ENCODE results near the gene C11orf24. TPM values are rescaled to one million over a fixed set of nuclear protein-coding genes. Genes with fewer than 3 reads are reported as not detected.

Gene C11orf24
- total and polyA plus RNA-seq, 12 donors = 8.8 to 46.5 (median 26.8) TPM

DNA sequence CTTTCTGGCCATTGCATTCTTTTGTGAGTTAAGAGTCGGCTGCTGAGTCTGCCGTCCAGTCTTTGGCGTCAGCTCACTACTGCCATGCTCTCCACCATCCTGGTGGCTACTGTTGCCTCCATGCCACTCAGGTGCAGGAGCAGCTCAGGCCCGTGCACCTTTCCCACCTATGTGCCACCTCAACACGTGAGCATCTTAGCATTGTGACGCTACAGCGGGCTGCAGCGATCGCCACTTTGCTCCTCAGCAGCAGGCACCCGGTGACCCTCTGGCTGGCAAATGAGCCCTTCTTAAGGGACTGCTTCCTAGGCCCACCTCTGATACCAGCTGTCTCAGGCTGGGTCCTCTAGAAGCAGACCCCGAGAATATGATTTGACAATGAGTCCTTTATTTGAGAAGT, 47.2 kb downstream of the C11orf24 start:
- no peak for TF ChIP-seq POLR2A (IDR thresholded peaks at IDR 0.05)
- TF ChIP-seq, protein P1, sequence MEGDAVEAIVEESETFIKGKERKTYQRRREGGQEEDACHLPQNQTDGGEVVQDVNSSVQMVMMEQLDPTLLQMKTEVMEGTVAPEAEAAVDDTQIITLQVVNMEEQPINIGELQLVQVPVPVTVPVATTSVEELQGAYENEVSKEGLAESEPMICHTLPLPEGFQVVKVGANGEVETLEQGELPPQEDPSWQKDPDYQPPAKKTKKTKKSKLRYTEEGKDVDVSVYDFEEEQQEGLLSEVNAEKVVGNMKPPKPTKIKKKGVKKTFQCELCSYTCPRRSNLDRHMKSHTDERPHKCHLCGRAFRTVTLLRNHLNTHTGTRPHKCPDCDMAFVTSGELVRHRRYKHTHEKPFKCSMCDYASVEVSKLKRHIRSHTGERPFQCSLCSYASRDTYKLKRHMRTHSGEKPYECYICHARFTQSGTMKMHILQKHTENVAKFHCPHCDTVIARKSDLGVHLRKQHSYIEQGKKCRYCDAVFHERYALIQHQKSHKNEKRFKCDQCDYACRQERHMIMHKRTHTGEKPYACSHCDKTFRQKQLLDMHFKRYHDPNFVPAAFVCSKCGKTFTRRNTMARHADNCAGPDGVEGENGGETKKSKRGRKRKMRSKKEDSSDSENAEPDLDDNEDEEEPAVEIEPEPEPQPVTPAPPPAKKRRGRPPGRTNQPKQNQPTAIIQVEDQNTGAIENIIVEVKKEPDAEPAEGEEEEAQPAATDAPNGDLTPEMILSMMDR (IDR thresholded peaks at IDR 0.05) = no peak
- WGBS, 4 donors = 86 to 90% (median 87%) methylated on average over 6 to 11 of the region's 11 CpGs
- H3K36me3 ChIP-seq (replicated peaks in 1 of 2) = no peaks in the 10 kb centered on the region
- no peaks in the 10 kb centered on the region for H3K4me1 ChIP-seq (replicated peaks in 1 of 2)
- no peaks in the 10 kb centered on the region for H3K9me3 ChIP-seq (replicated peaks in 1 of 3)
- H3K27ac ChIP-seq = no peak overlapping the region
- DNase-seq = no peak
- no peak overlapping the region for H3K4me3 ChIP-seq
- H3K27me3 ChIP-seq = no peaks in the 10 kb centered on the region
- intact Hi-C loops (cut with DNase I) = no loop called here

DNA sequence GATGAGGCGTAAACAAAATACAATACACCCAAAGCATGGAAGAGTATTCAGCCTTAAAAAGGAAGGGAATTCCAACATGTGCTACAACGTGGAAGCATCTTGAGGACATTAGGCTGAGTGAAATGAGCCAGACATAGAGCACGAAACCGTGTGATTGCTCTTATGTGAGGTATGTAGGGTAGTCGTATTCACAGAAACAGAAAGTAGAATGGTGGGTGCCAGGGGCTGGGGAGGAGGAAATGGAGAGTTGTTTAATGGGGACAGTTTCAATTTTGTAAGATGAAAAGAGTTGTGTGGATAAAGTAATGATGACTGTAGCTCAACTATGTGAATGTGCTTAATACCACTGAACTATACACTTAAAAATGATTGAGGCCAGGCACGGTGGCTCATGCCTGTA, 48.5 kb downstream of the C11orf24 start:
- Histone ChIP-seq H3K4me1 (replicated peaks in 1 of 2) (no peaks in the 10 kb centered on the region), H3K4me3 (no peak overlapping the region), H3K36me3 (replicated peaks in 1 of 2) (no peaks in the 10 kb centered on the region), H3K9me3 (replicated peaks in 1 of 3) (no peaks in the 10 kb centered on the region), H3K27ac (no peak overlapping the region), H3K27me3 (no peaks in the 10 kb centered on the region)
- DNase-seq = no peak
- intact Hi-C loops (cut with DNase I) = no loop called here
- TF ChIP-seq POLR2A (IDR thresholded peaks at IDR 0.05) = no peak
- TF ChIP-seq, protein P1 (IDR thresholded peaks at IDR 0.05) = no peak
- WGBS, 4 donors = 76 to 83% (median 79%) methylated on average over 6 of the region's 6 CpGs

DNA sequence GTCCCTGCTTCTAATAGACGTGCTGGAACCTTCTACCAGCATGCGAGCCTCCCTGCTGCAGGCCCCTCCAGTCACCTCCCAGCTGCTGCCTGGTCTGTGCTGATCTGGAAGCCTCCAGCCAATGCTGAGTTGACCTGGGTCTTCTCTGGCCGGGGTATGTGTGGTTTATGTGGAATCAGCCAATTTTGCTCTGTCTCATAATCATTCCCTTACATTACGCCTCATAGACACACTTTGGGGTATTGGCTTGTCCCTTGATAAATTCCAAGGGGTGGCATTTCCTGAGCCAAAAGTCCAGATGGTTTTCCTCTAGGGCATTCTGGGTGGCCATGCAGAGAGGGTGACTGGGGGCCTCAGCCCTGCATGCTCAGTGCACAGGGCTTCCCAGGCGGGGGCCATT, 50.4 kb downstream of the C11orf24 start:
- no peak for TF ChIP-seq POLR2A (IDR thresholded peaks at IDR 0.05)
- TF ChIP-seq, protein P1 (IDR thresholded peaks at IDR 0.05) = no peak
- H3K27me3 ChIP-seq = no peaks in the 10 kb centered on the region
- WGBS, 4 donors = 79 to 87% (median 82%) methylated on average over 4 to 5 of the region's 5 CpGs
- no peak overlapping the region for H3K27ac ChIP-seq
- no peaks in the 10 kb centered on the region for H3K36me3 ChIP-seq (replicated peaks in 1 of 2)
- no peak for DNase-seq
- no peaks in the 10 kb centered on the region for H3K4me1 ChIP-seq (replicated peaks in 1 of 2)
- no peak overlapping the region for H3K4me3 ChIP-seq
- intact Hi-C loops (cut with DNase I) = no loop called here
- H3K9me3 ChIP-seq (replicated peaks in 1 of 3) = no peaks in the 10 kb centered on the region

DNA sequence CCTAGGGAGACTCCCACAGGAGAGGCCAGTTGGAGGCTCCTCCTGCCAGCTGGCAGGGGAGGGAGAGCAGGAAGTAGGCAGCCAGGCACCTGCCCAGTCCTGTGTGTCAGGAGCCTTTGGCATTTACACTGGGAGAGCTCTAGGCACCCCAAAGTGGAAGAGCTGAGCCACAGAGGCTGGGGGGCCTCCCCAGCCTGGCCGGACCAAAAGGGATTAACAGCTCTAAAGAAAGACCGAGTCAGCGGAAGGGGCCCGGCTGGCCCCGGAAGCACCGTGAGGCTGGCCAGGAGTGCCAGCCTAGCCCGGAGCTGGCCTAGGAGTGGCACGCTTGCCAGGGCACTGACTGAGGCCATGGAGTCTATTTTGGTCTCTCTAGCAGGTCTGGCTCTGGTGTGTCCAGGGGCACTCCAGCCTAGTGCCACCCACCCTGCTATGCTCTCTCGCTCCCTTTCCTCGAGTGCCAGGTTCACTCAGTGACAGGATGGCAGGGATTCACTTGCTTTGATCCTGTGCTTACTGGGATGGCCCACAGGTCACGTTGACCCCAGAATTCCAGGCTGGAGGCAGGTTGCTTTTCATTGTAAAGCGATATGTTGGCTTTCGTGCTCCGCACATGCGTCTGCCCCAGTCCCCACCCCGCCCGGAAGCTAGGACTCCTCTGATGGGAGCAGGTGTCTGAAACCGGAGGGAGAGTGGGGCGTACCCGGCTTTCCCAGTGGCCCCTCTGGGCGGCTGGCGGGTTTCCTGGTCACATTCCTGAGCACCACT, 55.4 kb downstream of the C11orf24 start:
- intact Hi-C loops (cut with DNase I) = no loop called here
- peak in 2 of 7 donors; percentile 27 to 52 for DNase-seq
- Histone ChIP-seq H3K4me1 (replicated peaks in 1 of 2) (peaks cover 7 to 13% of the 10 kb centered on the region in 2 donors), H3K36me3 (replicated peaks in 1 of 2) (no peaks in the 10 kb centered on the region), H3K27ac (no peak overlapping the region), H3K9me3 (replicated peaks in 1 of 3) (no peaks in the 10 kb centered on the region), H3K27me3 (no peaks in the 10 kb centered on the region), H3K4me3 (no peak overlapping the region)
- 79 to 94% (median 79%) methylated on average over 12 to 22 of the region's 22 CpGs for WGBS, 4 donors
- TF ChIP-seq, protein P1 (IDR thresholded peaks at IDR 0.05) = no peak
- no peak for TF ChIP-seq POLR2A (IDR thresholded peaks at IDR 0.05)
